ENCODE data around the gene IL13.

- TF ChIP-seq CHD2 (IDR thresholded peaks at IDR 0.05; ENCODE audit: low read length, partially characterized antibody) = no peak
- TF ChIP-seq E2F6 (IDR thresholded peaks at IDR 0.05; ENCODE audit: borderline replicate concordance, low read depth) = no peak
- no peak for TF ChIP-seq CTCF (IDR thresholded peaks at IDR 0.05)
- no peak for TF ChIP-seq MAZ (IDR thresholded peaks at IDR 0.05; ENCODE audit: borderline replicate concordance, low read depth, low read length)
- no peak for TF ChIP-seq HOXA7 (CRISPR knock-in tag; IDR thresholded peaks at IDR 0.05)
- TF ChIP-seq CEBPB (IDR thresholded peaks at IDR 0.05) = no peak
- TF ChIP-seq MAX (IDR thresholded peaks at IDR 0.05) = no peak
- no peak for TF ChIP-seq PBX3 (IDR thresholded peaks at IDR 0.05)
Measured at GRCh38 chr5:132661231-132662003, 3.4 kb downstream of the IL13 start.

Measured in A549 (cell line).